MM.1S (cell line): ENCODE results near the gene ADAM15.

Source experiments
- EZH2 ChIP-seq: fragments of 300-600 bp; sonication (generic); optimal IDR thresholded peaks from 2 replicates; pipeline ENCODE3; 2017; ENCODE audit warnings: low read depth, mild to moderate bottlenecking, antibody characterized with exemption, low read length, mixed read lengths
- EZH2phosphoT487 ChIP-seq: fragments of 300-600 bp; sonication (generic); IDR thresholded peaks from 2 replicates; pipeline ENCODE4 v1.6.1; 2018; ENCODE audit warnings: antibody characterized with exemption, low read length
- TF ChIP-seq, protein P1 (sequence below): fragments of 300-600 bp; sonication (generic); IDR thresholded peaks from 2 replicates; pipeline ENCODE4 v1.5.1; 2016; ENCODE audit warnings: antibody characterized with exemption, low read length, mixed read lengths

DNA sequence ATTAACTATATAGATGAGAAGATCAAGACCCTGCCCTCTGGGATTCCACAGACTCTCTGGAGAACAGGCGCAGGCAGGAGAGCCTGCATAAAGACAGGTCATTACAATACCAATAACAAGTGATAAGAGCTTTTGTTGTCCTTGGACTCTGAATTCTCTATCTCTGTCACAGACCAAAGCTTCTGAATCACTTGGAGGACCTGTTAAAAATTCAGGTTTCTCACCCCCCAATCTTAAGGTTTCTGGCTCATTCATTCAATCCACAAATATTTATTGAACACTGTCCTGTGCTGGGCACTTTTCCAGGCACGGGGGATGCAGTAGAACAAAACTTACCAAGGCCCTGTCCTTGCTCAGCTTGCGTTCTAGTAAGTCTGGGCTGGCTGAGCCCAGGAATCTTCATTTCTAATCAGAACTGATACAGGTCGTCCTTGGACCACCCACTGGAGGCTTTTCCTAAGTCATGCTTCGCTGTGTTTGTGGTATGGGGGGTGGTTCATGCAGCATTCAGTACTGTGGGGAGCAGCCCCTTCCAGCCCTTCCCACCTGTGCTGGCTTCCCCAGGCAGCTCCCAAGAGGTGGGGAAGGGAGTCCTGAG lies 13.8 kb downstream of the ADAM15 start:
- TF ChIP-seq EZH2 = no peak
- TF ChIP-seq, protein P1, sequence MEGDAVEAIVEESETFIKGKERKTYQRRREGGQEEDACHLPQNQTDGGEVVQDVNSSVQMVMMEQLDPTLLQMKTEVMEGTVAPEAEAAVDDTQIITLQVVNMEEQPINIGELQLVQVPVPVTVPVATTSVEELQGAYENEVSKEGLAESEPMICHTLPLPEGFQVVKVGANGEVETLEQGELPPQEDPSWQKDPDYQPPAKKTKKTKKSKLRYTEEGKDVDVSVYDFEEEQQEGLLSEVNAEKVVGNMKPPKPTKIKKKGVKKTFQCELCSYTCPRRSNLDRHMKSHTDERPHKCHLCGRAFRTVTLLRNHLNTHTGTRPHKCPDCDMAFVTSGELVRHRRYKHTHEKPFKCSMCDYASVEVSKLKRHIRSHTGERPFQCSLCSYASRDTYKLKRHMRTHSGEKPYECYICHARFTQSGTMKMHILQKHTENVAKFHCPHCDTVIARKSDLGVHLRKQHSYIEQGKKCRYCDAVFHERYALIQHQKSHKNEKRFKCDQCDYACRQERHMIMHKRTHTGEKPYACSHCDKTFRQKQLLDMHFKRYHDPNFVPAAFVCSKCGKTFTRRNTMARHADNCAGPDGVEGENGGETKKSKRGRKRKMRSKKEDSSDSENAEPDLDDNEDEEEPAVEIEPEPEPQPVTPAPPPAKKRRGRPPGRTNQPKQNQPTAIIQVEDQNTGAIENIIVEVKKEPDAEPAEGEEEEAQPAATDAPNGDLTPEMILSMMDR = no peak
- TF ChIP-seq EZH2phosphoT487 = no peak
